T-cell (primary cell): ENCODE results near the gene CCDC148. TPM values are rescaled to one million over a fixed set of nuclear protein-coding genes. Genes with fewer than 3 reads are reported as not detected.
"Not testable (repeated sequence)": the region's sequence is repeated elsewhere in the genome, so short reads cannot be mapped to it uniquely, and the experiment has no call there.

Experiments
- ATAC-seq, 4 experiments: fragments of 200-7000 bp in 3 of 4; fragments of 150-1000 bp in 1 of 4; cut with Tn5 transposase; replicated peaks in 1 of 4; 1 replicate in 3 of 4; 2 replicates in 1 of 4; pipeline ENCODE4 v1.10.0; 2021; ENCODE audit warnings: moderate library complexity in 3 of 4, mild to moderate bottlenecking in 2 of 4, moderate number of reproducible peaks in 1 of 4
- CTCF ChIA-PET, 2 donors: fragments of 300-600 bp; sonication (Branson Sonifier 250); formaldehyde crosslinking; loops; one replicate each; lab custom pipeline; 2022; ENCODE audit warnings: antibody characterized with exemption in 2 of 2; lab: Charles Lee
- POLR2A ChIA-PET, 2 donors: fragments of 300-600 bp; sonication (Branson Sonifier 250); formaldehyde crosslinking; loops; one replicate each; lab custom pipeline; 2022; ENCODE audit warnings: antibody characterized with exemption in 2 of 2; lab: Charles Lee
- DNase-seq, 35 experiments: peaks; one replicate each; pipeline versions ENCODE4 v3.0.0 to v3.0.0-alpha.2; 2013 to 2023
- H3K27ac ChIP-seq: one replicate; pipeline ENCODE4 v1.5.1; 2013; ENCODE audit warnings: low read length
- H3K27me3 ChIP-seq, 2 experiments: replicated peaks in 1 of 2; 1 replicate in 1 of 2; 2 replicates in 1 of 2; pipeline versions ENCODE4 v1.6.1 to v1.7.0; 2013; ENCODE audit warnings: low read length in 1 of 2, mixed read lengths in 1 of 2; ENCODE audit not compliant: control insufficient read depth in 2 of 2, insufficient read depth in 2 of 2; ENCODE audit errors: extremely low read depth in 1 of 2
- H3K36me3 ChIP-seq, 2 donors: 1 replicate in 1 of 2; 2 replicates in 1 of 2; pipeline versions ENCODE4 v1.6.1 to v1.7.0; 2013; ENCODE audit warnings: low read length in 1 of 2; ENCODE audit not compliant: control insufficient read depth in 2 of 2, insufficient read depth in 1 of 2; ENCODE audit errors: extremely low read depth in 1 of 2
- H3K4me1 ChIP-seq, 2 experiments: 1 replicate in 1 of 2; 2 replicates in 1 of 2; pipeline versions ENCODE4 v1.6.1 to v1.7.0; 2013; ENCODE audit warnings: low read length in 2 of 2, mixed read lengths in 1 of 2; ENCODE audit not compliant: insufficient read depth in 2 of 2, control insufficient read depth in 1 of 2; ENCODE audit errors: extremely low read depth in 1 of 2
- H3K4me3 ChIP-seq, 2 donors: 1 replicate in 1 of 2; 2 replicates in 1 of 2; pipeline versions ENCODE4 v1.5.1 to v1.7.0; 2013; ENCODE audit warnings: mild to moderate bottlenecking in 2 of 2, low read length in 1 of 2, moderate library complexity in 1 of 2; ENCODE audit not compliant: control insufficient read depth in 1 of 2; ENCODE audit errors: extremely low read depth in 1 of 2
- H3K9me3 ChIP-seq: 2 replicates; pipeline ENCODE4 v1.7.0; 2013
- H3K27ac Mint-ChIP-seq, 2 donors: one replicate each; pipeline ENCODE4 v1.8.0; 2020 to 2021; ENCODE audit warnings: mild to moderate bottlenecking in 2 of 2, mixed read lengths in 2 of 2
- H3K27me3 Mint-ChIP-seq, 2 donors: one replicate each; pipeline ENCODE4 v1.8.0; 2021 to 2022; ENCODE audit warnings: mixed read lengths in 2 of 2
- H3K36me3 Mint-ChIP-seq: one replicate; pipeline ENCODE4 v1.8.0; 2021; ENCODE audit warnings: mixed read lengths
- H3K4me1 Mint-ChIP-seq, 3 donors: one replicate each; pipeline ENCODE4 v1.8.0; 2020 to 2022; ENCODE audit warnings: mixed read lengths in 3 of 3, mild to moderate bottlenecking in 1 of 3
- H3K4me3 Mint-ChIP-seq, 3 donors: one replicate each; pipeline ENCODE4 v1.8.0; 2020 to 2022; ENCODE audit warnings: mild to moderate bottlenecking in 3 of 3, mixed read lengths in 3 of 3, moderate library complexity in 3 of 3
- H3K9me3 Mint-ChIP-seq, 3 donors: one replicate each; pipeline ENCODE4 v1.8.0; 2020 to 2022; ENCODE audit warnings: mixed read lengths in 3 of 3
- whole genome bisulfite sequencing: methylation state at CpG from one replicate; pipeline ENCODE4 v1.1.5; 2013; ENCODE audit warnings: missing lambda C conversion rate; ENCODE audit not compliant: insufficient coverage; 5-methylcytosine and 5-hydroxymethylcytosine counted together
- total RNA-seq, 35 experiments: library from RNA in 6 of 35; stranded (reverse) in 6 of 35; fragments of 120-200 nt in 1 of 35; gene quantifications; one replicate each; pipeline versions ENCODE4 v1.2.1 to v1.2.4 and lab custom pipeline; 2013 to 2026

Gene CCDC148
- total RNA-seq, 5 donors from 2014 or later (not counting 1 experiment from before 2014, with no cell fraction given), result not detected

DNA sequence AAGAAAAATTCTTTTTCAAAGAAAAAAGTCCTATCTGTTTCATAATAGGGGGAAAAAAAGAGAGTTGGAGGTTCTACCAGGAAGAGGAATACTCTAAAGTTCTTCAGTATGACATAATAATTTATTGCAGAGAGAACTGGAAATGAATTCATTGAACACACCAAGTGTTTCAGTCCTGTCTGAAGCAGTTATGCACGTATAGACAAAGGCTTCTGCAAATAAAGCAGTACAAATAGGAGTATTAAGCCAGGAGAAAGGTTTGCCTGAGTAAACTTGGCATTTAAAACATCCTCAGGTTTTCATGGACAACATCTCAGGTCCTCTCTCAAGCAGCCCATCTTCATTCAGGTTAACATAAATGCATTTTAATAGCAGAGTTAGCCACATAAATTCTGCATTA, 141.6 kb downstream of the CCDC148 start:
- no peak overlapping the region for H3K4me3 Mint-ChIP-seq
- no peaks in the 10 kb centered on the region for H3K9me3 Mint-ChIP-seq
- Histone ChIP-seq H3K27me3 (peaks cover 0 to 3% of the 10 kb centered on the region in 2 experiments), H3K4me1 (no peaks in the 10 kb centered on the region), H3K9me3 (no peaks in the 10 kb centered on the region), H3K27ac (no peak overlapping the region), H3K36me3 (no peaks in the 10 kb centered on the region), H3K4me3 (no peak overlapping the region)
- ChIA-PET POLR2A (no interaction called here), CTCF (no interaction called here)
- no CpG with 5 or more reads among the region's 1 CpG for WGBS
- peaks cover 5 to 6% of the 10 kb centered on the region in 2 donors for H3K27me3 Mint-ChIP-seq
- ATAC-seq (no peak), DNase-seq (no peak)
- no peaks in the 10 kb centered on the region for H3K36me3 Mint-ChIP-seq
- no peak overlapping the region for H3K27ac Mint-ChIP-seq
- peaks cover 0 to 6% (median 1%) of the 10 kb centered on the region in 3 donors for H3K4me1 Mint-ChIP-seq

DNA sequence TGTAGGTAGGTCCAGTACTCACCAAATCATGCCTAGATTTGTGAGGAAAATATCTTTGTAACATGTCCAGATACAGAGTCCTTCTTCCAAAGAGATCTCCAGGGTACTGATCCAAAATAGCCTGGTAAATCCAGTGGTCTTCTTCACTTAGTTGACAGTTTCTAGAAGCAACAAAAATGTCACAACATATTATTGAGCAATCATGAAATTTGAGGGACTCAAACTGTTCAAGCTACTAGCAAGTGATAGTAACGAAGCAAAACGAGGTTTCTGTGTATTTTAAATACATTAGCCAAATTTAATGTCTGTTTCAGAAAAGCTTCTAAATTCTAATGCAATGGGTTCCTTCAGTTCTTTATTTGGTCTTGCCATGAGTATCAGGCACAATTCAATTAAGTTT, 142.8 kb downstream of the CCDC148 start:
- Histone ChIP-seq H3K27ac (no peak overlapping the region), H3K27me3 (peaks cover 0 to 3% of the 10 kb centered on the region in 2 experiments), H3K4me3 (no peak overlapping the region), H3K9me3 (no peaks in the 10 kb centered on the region), H3K36me3 (no peaks in the 10 kb centered on the region), H3K4me1 (no peaks in the 10 kb centered on the region)
- Mint-ChIP-seq H3K27ac (no peak overlapping the region), H3K9me3 (no peaks in the 10 kb centered on the region), H3K4me3 (no peak overlapping the region), H3K4me1 (peaks cover 0 to 6% (median 1%) of the 10 kb centered on the region in 3 donors), H3K36me3 (no peaks in the 10 kb centered on the region), H3K27me3 (peaks cover 5 to 6% of the 10 kb centered on the region in 2 donors)
- POLR2A ChIA-PET, result no interaction called here
- no peak for DNase-seq
- no peak for ATAC-seq
- CTCF ChIA-PET, result no interaction called here
- no CpG with 5 or more reads among the region's 2 CpGs for WGBS

DNA sequence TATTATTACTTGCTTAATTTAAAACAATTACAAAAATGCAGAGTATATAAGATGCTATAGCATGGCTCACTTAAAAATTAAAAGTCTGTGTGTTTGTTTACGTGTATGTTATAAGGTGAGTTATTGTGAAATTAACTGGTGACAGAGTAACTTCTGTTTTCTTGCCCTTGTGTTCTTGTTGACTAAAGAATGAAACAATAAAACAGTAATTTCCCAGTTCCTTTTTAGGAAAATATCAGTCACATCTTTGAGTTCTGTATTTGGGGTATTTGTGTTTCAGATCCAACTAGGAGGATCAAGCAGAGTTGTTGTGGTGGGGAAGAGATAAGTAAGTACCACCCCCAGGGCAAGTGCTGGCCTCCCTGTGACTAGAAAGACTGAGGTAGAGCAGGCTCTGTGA, 143.6 kb downstream of the CCDC148 start:
- H3K27ac Mint-ChIP-seq, result no peak overlapping the region
- ATAC-seq, result no peak
- Histone ChIP-seq H3K9me3 (no peaks in the 10 kb centered on the region), H3K4me1 (no peaks in the 10 kb centered on the region), H3K27ac (no peak overlapping the region), H3K36me3 (no peaks in the 10 kb centered on the region), H3K4me3 (no peak overlapping the region), H3K27me3 (peaks cover 0 to 3% of the 10 kb centered on the region in 2 experiments)
- CTCF ChIA-PET, result no interaction called here
- no peak for DNase-seq
- H3K27me3 Mint-ChIP-seq, result peaks cover 5 to 6% of the 10 kb centered on the region in 2 donors
- peaks cover 0 to 6% (median 1%) of the 10 kb centered on the region in 3 donors for H3K4me1 Mint-ChIP-seq
- H3K36me3 Mint-ChIP-seq, result no peaks in the 10 kb centered on the region
- no CpG with 5 or more reads among the region's 1 CpG for WGBS
- POLR2A ChIA-PET, result no interaction called here
- H3K4me3 Mint-ChIP-seq, result no peak overlapping the region
- H3K9me3 Mint-ChIP-seq, result no peaks in the 10 kb centered on the region

DNA sequence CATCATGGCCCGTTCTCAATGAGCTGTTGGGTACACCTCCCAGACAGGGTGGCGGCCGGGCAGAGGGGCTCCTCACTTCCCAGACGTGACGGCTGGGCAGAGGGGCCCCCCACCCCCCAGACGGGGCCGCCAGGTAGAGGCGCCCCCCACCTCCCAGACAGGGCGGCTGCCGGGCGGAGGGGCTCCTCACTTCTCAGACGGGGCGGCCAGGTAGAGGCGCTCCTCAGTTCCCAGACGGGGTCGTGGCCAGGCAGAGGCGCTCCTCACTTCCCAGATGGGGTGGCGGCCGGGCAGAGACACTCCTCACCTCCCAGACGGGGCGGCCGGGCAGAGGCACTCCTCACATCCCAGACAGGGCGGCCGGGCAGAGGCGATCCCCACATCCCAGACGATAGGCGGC, 146.1 kb downstream of the CCDC148 start:
- H3K27ac ChIP-seq, H3K4me1 Mint-ChIP-seq, DNase-seq, H3K4me3 ChIP-seq, H3K9me3 ChIP-seq, H3K4me1 ChIP-seq, H3K27ac Mint-ChIP-seq, H3K36me3 ChIP-seq, ATAC-seq, H3K4me3 Mint-ChIP-seq, H3K27me3 ChIP-seq, CTCF ChIA-PET, H3K36me3 Mint-ChIP-seq, H3K27me3 Mint-ChIP-seq, H3K9me3 Mint-ChIP-seq, POLR2A ChIA-PET: not testable (repeated sequence)
- WGBS, result 97% methylated on average over 10 of the region's 27 CpGs

DNA sequence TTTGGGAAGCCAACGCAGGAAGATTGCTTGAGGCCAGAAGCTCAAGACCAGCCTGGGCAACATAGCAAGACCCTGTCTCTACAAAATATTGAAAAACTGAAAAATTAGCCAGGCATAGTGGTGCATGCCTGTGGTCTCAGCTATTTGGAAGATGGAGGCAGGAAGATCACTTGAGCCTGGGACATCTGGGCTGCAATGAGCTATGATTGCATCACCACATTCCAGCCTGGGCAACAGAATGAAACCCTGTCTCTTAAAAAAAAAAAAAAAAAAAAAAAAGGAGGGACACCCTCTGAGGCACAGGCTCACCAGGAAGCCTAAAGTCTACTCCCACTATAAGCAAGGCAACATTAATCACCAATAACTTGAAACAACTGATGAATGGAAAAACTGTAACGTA, 151.1 kb downstream of the CCDC148 start:
- no peaks in the 10 kb centered on the region for H3K4me1 ChIP-seq
- Mint-ChIP-seq H3K4me1 (no peaks in the 10 kb centered on the region), H3K36me3 (no peaks in the 10 kb centered on the region), H3K9me3 (peaks cover 0 to 4% (median 0%) of the 10 kb centered on the region in 3 donors), H3K27ac (no peak overlapping the region), H3K27me3 (no peaks in the 10 kb centered on the region), H3K4me3 (no peak overlapping the region)
- no peak overlapping the region for H3K27ac ChIP-seq
- no peak overlapping the region for H3K4me3 ChIP-seq
- ChIA-PET POLR2A (no interaction called here), CTCF (no interaction called here)
- ATAC-seq (no peak), DNase-seq (no peak)
- WGBS, result 100% methylated on average over 1 of the region's 2 CpGs
- H3K27me3 ChIP-seq, result peaks cover 0 to 3% of the 10 kb centered on the region in 2 experiments
- no peaks in the 10 kb centered on the region for H3K36me3 ChIP-seq
- no peaks in the 10 kb centered on the region for H3K9me3 ChIP-seq

DNA sequence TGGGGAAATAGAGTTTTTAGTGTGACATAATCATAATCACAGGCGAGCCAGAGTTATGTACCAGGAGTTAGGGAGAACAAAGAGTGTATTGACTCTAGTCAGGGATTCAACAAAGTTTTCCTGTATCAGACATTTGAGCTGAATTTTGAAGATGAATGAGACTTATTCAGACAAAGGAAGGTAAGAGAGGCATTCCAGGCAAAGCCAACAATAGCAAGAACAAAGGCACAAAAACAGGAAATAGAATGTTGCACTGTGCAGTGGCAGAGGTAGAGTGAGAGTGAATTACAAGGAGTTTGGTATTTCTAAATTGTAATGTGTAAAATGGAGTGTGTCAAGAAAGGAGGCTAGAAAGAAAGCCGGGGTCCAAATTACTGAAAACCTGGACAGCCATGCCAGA, 156.2 kb downstream of the CCDC148 start:
- Histone ChIP-seq H3K4me3 (no peak overlapping the region), H3K27me3 (peaks cover 0 to 3% of the 10 kb centered on the region in 2 experiments), H3K36me3 (no peaks in the 10 kb centered on the region), H3K4me1 (no peaks in the 10 kb centered on the region), H3K27ac (no peak overlapping the region), H3K9me3 (no peaks in the 10 kb centered on the region)
- Mint-ChIP-seq H3K9me3 (peaks cover 0 to 7% (median 0%) of the 10 kb centered on the region in 3 donors), H3K4me1 (no peaks in the 10 kb centered on the region), H3K27ac (no peak overlapping the region), H3K27me3 (peaks cover 0 to 3% of the 10 kb centered on the region in 2 donors), H3K4me3 (no peak overlapping the region), H3K36me3 (no peaks in the 10 kb centered on the region)
- POLR2A ChIA-PET, result no interaction called here
- WGBS, result 75% methylated on average over 1 of the region's 2 CpGs
- CTCF ChIA-PET, result no interaction called here
- ATAC-seq, result no peak
- no peak for DNase-seq

DNA sequence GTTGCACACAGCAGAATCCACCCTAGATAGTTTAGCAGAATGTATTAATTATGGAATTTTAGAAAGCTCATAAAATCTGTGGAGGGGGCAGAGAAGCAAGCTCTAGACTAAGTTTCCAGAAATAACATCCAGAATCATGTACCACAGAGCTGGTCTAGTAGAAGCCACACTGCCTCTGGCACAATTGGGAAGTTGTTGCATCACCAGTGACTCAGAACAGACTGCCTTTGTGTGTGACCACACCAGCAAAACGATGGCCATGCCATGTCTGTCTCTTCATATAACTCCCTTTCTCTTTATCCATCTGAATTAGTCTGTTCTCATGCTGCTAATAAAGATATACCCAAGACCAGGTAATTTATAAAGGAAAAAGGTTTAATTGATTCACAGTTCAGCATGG, 158.9 kb downstream of the CCDC148 start:
- Histone ChIP-seq H3K4me1 (no peaks in the 10 kb centered on the region), H3K27me3 (no peaks in the 10 kb centered on the region), H3K27ac (no peak overlapping the region), H3K4me3 (no peak overlapping the region), H3K36me3 (no peaks in the 10 kb centered on the region), H3K9me3 (no peaks in the 10 kb centered on the region)
- Mint-ChIP-seq H3K9me3 (peaks cover 0 to 7% (median 0%) of the 10 kb centered on the region in 3 donors), H3K4me1 (no peaks in the 10 kb centered on the region), H3K36me3 (no peaks in the 10 kb centered on the region), H3K27ac (no peak overlapping the region), H3K27me3 (peaks cover 0 to 5% of the 10 kb centered on the region in 2 donors), H3K4me3 (no peak overlapping the region)
- ATAC-seq (no peak), DNase-seq (no peak)
- ChIA-PET CTCF (no interaction called here), POLR2A (no interaction called here)
- WGBS, result no CpG with 5 or more reads among the region's 1 CpG
